Urinary bladder (tissue), 4 donors: ENCODE data around the gene GLRB. TPM values are rescaled to one million over a fixed set of nuclear protein-coding genes. Genes with fewer than 3 reads are reported as not detected.
"Not testable (repeated sequence)": the region's sequence is repeated elsewhere in the genome, so short reads cannot be mapped to it uniquely, and the experiment has no call there.

Source experiments
- DNase-seq: peaks from one replicate; pipeline ENCODE4 v3.0.0-alpha.2; 2015; ENCODE audit errors: extremely low spot score
- H3K27ac ChIP-seq: one replicate; pipeline ENCODE4 v1.5.1; 2013; ENCODE audit warnings: low read depth, mild to moderate bottlenecking, moderate library complexity
- H3K36me3 ChIP-seq: one replicate; pipeline ENCODE4 v1.6.1; 2013; ENCODE audit warnings: mild to moderate bottlenecking, moderate library complexity; ENCODE audit not compliant: insufficient read depth
- H3K4me1 ChIP-seq: one replicate; pipeline ENCODE4 v1.6.1; 2013; ENCODE audit warnings: mild to moderate bottlenecking, moderate library complexity; ENCODE audit not compliant: insufficient read depth
- H3K4me3 ChIP-seq: one replicate; pipeline ENCODE4 v1.5.1; 2013; ENCODE audit warnings: low read depth, low read length
- WGBS: extraction: QIAGEN DNeasy Blood & Tissue Kit; methylation state at CpG from one replicate; pipeline ENCODE4 v1.1.7; 2013; 5-methylcytosine and 5-hydroxymethylcytosine counted together
- polyA plus RNA-seq: library from polyadenylated mRNA; stranded (reverse); fragments of 200-250 nt; gene quantifications from one replicate; pipeline ENCODE4 v1.2.3, GENCODE V29; 2013
- total RNA-seq: library from RNA; depleted of rRNA; stranded (reverse); fragments of >200 nt; gene quantifications from one replicate; pipeline ENCODE4 v1.2.3, GENCODE V29; 2014
- donor health status: healthy with polysubstance abuse.
- donor health status: healthy.

Gene GLRB
- 8.9 TPM for total RNA-seq
- 4.2 TPM for polyA plus RNA-seq

DNA sequence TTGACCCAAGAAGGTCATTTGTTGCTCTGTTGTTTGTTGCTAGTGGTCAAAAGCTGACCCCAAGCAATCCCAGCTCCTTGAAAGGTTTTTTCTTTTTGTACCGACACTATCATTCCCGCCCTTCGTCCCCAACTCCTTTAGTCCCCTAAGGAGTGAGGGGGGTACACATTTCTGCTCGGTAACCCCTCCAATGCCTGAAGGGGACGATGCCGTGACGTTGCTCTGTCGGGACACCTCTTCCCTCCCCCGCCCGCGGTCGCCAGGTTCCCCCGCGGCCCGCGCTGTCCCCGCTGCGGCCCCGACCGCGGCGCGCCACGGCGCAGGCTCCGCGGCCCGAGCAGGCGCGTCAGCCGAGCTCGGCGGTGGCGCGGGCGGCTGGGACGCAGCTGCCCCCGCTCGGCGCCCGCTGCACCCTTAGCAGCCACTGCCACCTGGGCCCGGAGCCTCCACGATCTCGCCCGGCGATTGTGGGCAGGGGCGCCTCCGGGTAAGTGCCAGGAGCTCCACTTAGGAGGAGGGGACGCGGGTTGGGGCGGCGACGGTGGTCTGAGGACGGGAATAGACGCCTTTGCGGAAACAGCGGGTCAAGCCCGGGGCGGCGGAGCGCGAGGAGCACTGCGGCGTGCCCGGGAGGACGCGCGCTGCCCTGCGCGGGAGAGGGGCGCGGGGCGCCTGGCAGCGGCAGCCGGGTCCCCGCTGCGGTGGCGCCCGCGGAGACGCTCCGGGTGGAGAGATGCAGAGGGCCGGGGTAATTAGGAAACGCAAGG, at the start of gene GLRB:
Gene GLRB (plus strand): TSS at position 340 of the 767 bp plus-strand sequence. CDS start 1,875 bp downstream, outside the sequence.
- 1% methylated on average over 84 of the region's 84 CpGs for WGBS

DNA sequence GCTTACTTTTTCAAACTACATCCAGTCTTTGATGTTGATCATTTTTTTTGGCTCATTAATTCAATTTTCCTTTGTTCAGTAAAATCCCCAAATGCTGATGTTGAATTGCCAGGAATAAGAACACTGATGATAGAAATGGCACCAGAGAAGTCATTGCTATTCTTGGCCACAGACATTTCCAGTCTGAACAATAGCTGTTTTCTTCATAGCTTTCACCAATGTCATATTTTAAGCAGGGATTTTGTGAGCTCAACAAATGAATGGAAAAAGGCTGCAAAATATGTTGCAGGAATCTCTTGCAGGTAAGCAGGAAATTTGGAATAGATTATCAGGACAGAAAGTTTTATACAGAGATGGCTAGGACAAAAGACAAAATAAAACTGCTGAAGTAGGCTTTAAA, 40.5 kb upstream of the GLRB start:
- Histone ChIP-seq H3K36me3 (no peaks in the 10 kb centered on the region), H3K27ac (no peak overlapping the region), H3K4me1 (no peaks in the 10 kb centered on the region), H3K4me3 (no peak overlapping the region)
- no peak for DNase-seq

More for the DNA sequence above, at the start of gene GLRB:
- DNase-seq: no peak
- no peak within 1 kb of the TSS for H3K27ac ChIP-seq
- peak within 1 kb of the TSS; percentile 67 for H3K4me3 ChIP-seq
- H3K4me1 ChIP-seq: no peaks in the 10 kb centered on the region
- H3K36me3 ChIP-seq: no peaks in the 10 kb centered on the region

DNA sequence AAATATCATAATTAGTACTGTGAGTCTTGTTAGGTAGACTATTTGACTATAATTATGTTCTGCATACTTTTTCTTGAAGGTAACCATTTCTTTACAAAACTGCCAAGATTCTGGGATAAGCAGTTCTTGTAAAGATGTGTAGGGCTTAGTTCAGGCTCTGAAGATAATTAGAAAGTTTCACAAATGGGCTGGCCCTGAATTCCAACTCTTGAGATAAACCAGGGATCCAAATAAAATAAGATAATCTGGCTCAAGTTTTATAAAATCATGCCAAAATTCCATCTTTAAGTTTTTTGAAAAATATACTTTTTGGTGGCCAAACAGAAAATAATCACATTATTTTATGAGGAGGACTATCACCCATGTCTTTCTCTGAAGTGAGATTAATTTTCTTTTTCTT, 35.5 kb upstream of the GLRB start:
- no peaks in the 10 kb centered on the region for H3K4me1 ChIP-seq
- H3K36me3 ChIP-seq: no peaks in the 10 kb centered on the region
- no peak for DNase-seq
- no peak overlapping the region for H3K4me3 ChIP-seq
- no peak overlapping the region for H3K27ac ChIP-seq

DNA sequence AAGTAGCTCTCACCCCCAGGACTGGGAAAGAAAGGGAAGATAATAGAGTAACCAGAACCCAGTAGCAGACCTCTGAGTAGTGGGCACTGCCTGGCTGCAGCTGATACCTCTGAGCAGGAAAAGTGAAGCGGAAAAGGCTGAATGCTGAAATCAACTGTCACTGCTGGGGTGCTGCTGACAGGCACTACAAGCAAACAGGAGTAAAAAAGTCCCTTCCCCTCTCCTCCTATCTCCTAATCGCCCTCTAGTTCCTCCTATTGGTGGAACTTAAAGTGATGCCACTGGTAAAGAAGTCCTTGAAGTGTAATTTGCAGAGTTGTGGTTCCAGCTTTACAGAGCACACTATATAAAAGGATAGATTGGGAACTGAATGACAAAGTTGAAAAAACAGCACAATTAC, 32.8 kb upstream of the GLRB start:
- Histone ChIP-seq H3K36me3 (no peaks in the 10 kb centered on the region), H3K4me3 (no peak overlapping the region), H3K4me1 (no peaks in the 10 kb centered on the region), H3K27ac (no peak overlapping the region)
- DNase-seq: no peak
- WGBS: 58% methylated on average over 2 of the region's 2 CpGs

DNA sequence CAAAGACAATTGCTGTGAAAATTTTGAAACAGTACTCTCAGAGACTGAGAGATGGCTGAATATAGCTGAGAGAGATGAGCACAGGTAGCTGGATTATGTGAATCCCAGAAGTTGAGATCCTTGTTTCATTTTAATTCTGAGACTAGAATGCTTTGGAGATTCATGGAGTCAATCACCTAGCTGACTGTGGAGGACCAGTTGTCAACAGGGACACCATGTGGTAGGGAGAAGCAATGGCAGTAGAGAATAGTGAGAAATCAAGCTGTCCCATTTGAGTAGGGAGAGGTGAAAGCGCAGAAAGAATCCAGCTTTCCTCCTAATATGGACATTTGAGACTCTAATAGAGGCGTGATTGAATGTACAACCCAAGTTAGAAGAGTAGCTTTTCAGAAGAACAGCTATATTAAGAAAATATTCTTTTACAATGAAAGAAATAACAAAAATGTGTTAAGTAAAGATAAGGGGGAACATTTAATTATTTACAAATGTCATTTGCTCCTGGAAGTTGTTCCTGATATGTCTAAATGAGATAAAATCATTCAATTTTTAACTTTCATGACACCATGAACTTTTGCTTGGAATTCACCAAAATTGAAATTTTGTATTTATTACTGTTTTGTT, 30.3 kb upstream of the GLRB start:
- no peak overlapping the region for H3K27ac ChIP-seq
- H3K4me3 ChIP-seq: no peak overlapping the region
- WGBS: 41% methylated on average over 2 of the region's 2 CpGs
- no peaks in the 10 kb centered on the region for H3K4me1 ChIP-seq
- no peaks in the 10 kb centered on the region for H3K36me3 ChIP-seq
- no peak for DNase-seq

DNA sequence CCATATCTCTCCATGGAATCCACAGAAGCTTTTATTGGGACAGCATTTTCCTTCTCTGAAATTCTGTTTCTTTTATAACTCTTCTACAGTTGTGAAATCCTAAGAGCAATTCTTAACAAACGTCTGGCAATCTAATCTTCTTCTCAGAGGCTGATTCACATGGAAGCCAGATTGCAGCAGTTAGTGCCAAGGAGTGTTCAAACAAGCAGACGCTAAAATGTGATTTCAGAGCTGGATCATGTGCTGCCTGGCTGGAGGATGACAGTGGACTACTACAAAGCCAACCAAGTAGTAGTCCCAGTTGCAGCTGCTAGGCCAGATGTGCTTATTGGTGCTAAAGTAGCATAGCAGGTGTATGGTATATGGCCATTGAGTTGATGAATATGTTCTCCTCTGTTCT, 27.7 kb upstream of the GLRB start:
- WGBS: 24% methylated on average over 2 of the region's 2 CpGs
- Histone ChIP-seq H3K27ac (no peak overlapping the region), H3K4me1 (no peaks in the 10 kb centered on the region), H3K36me3 (no peaks in the 10 kb centered on the region), H3K4me3 (no peak overlapping the region)
- no peak for DNase-seq

DNA sequence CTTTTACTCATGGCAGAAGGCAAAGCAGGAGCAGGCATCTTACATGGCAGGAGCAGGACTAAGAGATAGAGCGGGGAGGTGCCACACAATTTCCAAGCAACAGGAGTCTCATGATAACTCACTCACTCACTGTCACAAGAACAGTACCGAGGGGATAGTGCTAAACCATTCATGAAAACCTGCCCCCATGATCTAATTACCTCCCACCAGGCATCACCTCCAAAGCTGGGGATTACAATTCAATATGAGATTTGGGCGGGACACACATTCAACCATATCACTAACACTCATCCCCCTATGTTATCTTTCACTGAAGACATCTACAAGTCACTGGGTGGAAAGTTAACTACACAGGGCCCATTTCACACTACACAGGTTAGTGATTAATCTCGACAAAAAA, 25.4 kb upstream of the GLRB start:
- Histone ChIP-seq H3K4me3 (no peak overlapping the region), H3K4me1 (no peaks in the 10 kb centered on the region), H3K27ac (no peak overlapping the region), H3K36me3 (no peaks in the 10 kb centered on the region)
- no peak for DNase-seq
- 95% methylated on average over 4 of the region's 4 CpGs for WGBS

DNA sequence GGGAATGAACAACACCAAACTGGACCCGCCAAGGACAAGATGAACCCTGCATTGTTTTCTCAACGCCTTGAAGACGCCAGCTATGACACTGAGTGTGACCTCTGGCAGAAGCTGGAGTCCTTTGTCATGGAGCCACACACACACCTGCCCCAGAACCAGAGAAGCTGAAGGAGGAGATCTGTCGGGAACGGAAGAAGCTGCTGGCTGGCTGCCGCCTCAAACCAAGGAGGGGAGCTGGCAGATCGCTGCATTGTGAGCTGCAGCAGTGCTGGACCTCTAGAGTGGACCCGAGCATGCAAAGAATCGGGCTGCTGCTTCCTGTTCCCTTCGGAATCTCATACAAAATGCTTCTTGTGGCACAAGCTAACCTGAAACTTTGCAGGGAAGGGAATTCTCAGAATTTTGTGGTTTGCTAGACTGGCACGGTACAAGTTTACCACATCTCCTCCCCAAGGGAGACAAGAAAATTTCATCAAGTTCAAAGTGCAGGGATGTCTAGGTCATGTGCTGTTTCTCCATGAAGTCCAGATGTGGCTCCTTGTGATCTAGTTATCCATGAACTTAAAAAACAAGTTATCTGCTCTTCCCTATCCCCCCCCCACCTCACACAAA, 23.4 kb upstream of the GLRB start:
- Histone ChIP-seq H3K27ac (no peak overlapping the region), H3K4me3 (no peak overlapping the region), H3K36me3 (no peaks in the 10 kb centered on the region), H3K4me1 (no peaks in the 10 kb centered on the region)
- no peak for DNase-seq
- 90% methylated on average over 11 of the region's 11 CpGs for WGBS

DNA sequence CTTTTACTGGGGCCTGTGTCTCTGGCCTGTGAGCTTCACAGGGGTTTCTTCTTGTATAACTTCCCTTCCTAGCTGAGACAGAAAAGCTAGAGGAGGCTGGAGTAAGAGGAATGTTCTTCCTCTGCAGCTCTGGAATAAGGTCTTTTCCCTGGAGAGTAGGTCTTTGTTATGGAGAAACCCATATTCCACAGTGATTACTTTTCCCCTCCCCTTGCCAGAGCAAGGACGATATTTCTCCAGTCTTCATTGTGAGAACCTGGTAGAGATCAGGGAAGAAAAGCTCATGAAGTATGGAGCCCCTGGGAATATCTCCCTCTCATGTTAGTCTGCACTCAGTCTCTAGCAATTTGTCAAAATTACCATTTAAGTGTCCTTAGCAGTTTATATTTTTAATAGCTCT, 18.7 kb upstream of the GLRB start:
- no peak for DNase-seq
- no peak overlapping the region for H3K27ac ChIP-seq
- WGBS: 59% methylated on average over 1 of the region's 1 CpG
- no peaks in the 10 kb centered on the region for H3K36me3 ChIP-seq
- no peak overlapping the region for H3K4me3 ChIP-seq
- H3K4me1 ChIP-seq: no peaks in the 10 kb centered on the region

DNA sequence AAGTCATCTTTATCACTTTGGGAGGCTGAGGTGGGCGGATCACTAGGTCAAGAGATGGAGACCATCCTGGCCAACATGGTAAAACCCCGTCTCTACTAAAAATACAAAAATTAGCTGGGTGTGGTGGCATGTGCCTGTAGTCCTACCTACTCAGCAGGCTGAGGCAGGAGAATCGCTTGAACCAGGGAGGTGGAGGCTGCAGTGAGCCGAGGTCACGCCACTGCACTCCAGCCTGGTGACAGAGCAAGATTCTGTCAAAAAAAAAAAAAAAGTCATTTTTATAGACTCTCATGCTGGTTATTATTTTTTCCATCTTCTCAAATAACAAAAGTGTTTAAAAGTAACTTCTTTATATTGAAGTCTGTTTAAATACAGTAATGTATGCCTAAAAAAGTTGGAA, 17.1 kb upstream of the GLRB start:
- not testable (repeated sequence) for H3K36me3 ChIP-seq, H3K4me3 ChIP-seq, DNase-seq, H3K4me1 ChIP-seq, H3K27ac ChIP-seq
- 95% methylated on average over 5 of the region's 5 CpGs for WGBS

DNA sequence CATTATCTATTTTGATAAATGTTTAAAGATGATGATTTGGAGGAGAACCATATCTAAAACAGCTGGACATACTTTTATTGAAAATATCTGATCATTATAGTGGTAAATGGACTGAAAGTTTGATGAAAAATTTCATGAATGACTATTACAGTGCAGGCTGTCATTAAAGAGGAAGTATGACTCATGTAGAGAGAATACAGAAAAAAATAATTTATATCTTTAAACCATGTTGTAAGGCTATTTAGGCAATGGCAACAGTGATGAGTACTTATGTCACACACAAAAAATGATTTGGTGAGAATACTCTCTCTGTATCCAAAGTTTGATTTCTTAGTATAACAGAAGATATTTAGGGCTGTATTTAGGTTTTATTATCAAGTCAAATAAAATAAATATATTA, 3.9 kb upstream of the GLRB start:
- Histone ChIP-seq H3K4me3 (no peak overlapping the region), H3K27ac (no peak overlapping the region), H3K36me3 (no peaks in the 10 kb centered on the region), H3K4me1 (no peaks in the 10 kb centered on the region)
- no peak for DNase-seq

DNA sequence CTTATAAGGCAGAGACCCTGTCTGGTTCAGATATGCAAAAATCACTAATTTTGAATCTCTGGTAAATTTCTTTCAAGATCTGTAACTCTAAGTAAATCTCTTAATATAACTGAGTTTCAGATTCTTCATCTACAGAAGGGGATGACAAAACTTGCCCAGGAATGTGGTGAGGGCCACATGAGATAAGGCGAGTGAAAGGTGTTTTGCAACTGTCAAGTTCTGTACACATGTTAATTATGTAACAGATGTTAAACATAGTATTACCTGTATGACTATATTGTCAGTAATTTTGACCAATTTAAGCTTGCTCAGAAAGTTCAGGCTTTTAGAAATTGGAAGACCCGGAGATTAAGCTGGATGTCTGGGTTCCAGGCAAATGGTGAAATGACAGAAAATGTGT, 549 bp upstream of the GLRB start:
- Histone ChIP-seq H3K4me1 (no peaks in the 10 kb centered on the region), H3K36me3 (no peaks in the 10 kb centered on the region), H3K4me3 (peak overlapping the region; percentile 67), H3K27ac (no peak overlapping the region)
- no peak for DNase-seq
- 88% methylated on average over 2 of the region's 2 CpGs for WGBS

DNA sequence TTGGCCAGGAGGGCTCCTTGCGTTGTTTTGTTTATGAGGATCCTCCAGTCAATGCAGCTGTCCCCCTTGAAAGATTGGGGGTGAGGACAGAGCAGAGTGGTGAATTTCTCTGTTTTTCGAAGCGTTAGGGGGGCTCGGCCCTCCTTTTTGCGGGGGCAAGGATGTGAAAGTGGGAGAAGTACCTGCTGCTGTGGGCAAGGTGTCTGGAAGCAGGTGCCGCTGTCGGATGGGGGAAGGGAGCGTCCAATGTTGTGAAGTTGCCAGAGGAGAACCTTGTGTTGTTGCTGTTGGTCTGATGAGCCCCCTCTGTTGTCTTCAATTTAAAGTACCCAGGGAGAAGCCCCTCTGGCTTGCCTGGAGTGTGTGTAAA, 613 bp downstream of the GLRB start:
- Histone ChIP-seq H3K27ac (no peak overlapping the region), H3K36me3 (no peaks in the 10 kb centered on the region), H3K4me1 (no peaks in the 10 kb centered on the region), H3K4me3 (peak overlapping the region; percentile 67)
- 1% methylated on average over 8 of the region's 8 CpGs for WGBS
- no peak for DNase-seq

DNA sequence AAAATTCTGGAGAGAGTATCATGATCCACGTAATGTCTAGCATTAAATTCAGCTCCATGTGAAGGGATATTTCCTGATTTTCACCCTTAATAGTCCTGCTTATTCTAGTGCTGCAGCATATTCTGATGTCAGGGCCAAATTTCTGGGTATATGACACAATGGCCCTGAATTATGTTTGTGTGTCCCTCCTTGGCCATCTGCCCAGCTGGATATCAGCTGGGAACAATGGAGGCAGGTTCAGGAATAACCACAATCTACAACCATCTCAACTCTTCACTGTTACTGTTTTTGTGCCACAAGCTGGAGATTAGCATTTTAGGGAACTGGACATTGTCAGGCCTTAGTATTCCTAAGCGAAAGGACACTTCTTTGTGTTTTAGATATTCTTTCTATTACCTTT, 3.5 kb downstream of the GLRB start:
- no peak overlapping the region for H3K27ac ChIP-seq

More for the DNA sequence above, 3.5 kb downstream of the GLRB start:
- no peak overlapping the region for H3K4me3 ChIP-seq
- no peaks in the 10 kb centered on the region for H3K4me1 ChIP-seq
- WGBS: 93% methylated on average over 2 of the region's 2 CpGs
- DNase-seq: no peak
- no peaks in the 10 kb centered on the region for H3K36me3 ChIP-seq
